Stimulated activated CD8-positive, alpha-beta memory T cell treated with anti-CD3 and anti-CD28 coated beads, Interleukin-7, amount 100 ng/mL, for 48 hours (primary cell): ENCODE data around the gene FASTKD3.

ENCODE experiments used
- DNase-seq, 2 donors: peaks; one replicate each; pipeline ENCODE4 v3.0.0-alpha.2; 2020; ENCODE audit warnings: low read depth in 1 of 2; ENCODE audit errors: extremely low read depth in 1 of 2

The FASTKD3 gene

DNA sequence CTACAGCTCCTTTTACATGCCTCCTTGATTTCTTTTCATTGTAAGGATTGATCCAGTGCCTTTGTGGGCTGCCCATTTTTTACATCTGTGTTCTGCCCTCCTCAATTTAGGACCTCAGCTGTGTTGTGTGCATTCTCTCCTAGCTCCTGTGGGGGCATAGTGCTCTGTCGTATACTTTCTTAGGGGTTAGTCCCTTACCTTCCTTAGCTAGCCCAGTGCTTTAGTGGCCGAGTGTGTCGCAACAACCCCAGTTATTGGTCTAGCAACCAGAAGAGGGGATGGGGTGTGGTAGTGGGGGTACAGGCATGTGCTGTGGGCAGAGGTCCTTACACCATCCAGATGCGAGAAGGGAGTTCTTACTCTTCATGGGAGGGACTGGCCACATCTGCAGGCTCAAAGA is 12.3 kb upstream of the FASTKD3 start:
- DNase-seq, result no peak

DNA sequence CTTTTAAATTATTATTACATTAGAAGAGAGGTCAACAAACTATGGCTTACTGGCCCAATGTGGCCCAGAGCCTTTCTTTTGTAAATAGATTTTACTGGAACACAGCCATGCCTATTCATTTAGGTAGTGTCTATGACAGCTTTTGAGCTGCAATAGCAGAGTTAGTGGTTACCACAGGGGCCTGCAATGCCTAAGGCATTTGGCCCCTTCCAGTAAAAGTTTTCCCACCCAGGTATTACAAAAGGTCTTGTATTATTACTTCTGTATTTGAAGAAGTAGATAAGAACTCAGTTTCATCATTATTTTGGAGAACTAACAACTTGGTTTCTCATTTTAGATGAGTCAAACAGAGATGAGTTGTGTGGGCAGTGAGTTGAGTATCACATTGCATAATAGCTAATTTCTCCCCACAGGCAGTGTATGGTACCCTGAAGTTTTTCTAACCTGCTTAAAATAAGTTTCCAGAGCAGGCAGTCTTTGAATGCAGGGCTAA is 9.6 kb upstream of the FASTKD3 start:
- DNase-seq, result no peak

- no peak for DNase-seq
These were observed 9.0 kb upstream of the FASTKD3 start for GRCh38 chr5:7877851-7878250.

DNA sequence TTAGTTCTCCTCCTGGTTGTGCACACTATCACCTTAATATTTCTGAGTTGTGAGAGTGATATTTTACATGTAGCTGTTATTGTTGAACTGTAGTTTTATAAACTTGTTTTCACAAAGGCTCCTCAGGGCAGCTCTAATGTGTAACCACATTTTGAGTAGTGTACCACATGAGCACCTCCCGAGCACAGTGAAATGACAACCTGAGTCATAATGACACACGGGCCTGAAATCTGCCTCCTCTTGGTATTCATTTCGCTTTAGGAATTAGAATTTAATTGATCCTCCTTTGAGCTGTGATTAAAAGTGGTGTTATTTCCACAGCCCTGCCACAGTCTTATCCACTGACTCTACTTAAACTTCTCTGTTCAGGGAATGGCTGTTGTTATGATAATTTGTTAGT is 8.0 kb upstream of the FASTKD3 start:
- no peak for DNase-seq

GRCh38 chr5:7875151-7875550 is 6.3 kb upstream of the FASTKD3 start:
- DNase-seq, result no peak

GRCh38 chr5:7874639-7875038 is 5.8 kb upstream of the FASTKD3 start:
- DNase-seq, result no peak

DNA sequence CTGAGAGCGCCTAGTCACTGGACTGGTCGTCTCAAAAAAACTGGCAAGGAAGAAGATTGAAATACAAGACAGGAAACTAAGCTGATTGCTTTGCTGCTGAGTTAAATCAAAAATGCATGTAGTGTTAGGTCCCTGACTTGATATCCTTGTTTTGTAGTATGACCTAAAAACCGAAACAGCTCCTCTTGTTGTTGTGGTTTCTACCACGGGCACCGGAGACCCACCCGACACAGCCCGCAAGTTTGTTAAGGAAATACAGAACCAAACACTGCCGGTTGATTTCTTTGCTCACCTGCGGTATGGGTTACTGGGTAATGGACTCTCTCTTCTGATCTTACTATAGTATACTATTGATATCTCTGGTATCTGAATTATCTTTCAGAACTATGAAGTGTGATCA is 4.4 kb upstream of the FASTKD3 start:
- no peak for DNase-seq

DNA sequence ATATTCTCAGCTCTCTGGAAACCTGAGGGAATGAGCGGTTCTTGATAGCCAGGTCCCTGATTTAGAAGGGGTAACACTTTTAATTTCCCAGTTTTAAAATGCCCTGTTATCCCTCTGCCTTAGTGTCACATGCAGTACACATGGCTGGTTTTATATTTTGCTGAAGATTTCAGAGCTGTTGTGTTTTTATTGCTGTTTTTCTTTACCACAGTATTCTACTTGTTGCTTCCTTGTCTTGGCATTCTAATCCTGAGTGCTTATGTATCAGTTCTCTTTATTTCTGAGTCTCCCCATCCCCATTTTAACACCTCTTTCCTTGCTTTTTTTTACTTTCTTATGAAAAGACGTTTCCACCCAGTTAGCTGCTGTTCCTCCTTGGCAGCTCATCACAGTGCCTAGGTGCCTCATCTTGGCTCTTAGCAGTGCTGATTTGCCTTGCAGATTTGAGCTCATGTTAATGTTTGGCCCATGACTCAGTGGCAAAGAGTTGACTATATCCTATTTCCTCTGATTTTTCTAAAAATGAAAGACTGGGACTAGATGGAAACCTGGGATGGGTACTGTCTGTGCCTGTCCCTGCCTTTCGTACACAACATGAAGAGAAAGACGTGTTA is 3.8 kb upstream of the FASTKD3 start:
- DNase-seq, result no peak

DNA sequence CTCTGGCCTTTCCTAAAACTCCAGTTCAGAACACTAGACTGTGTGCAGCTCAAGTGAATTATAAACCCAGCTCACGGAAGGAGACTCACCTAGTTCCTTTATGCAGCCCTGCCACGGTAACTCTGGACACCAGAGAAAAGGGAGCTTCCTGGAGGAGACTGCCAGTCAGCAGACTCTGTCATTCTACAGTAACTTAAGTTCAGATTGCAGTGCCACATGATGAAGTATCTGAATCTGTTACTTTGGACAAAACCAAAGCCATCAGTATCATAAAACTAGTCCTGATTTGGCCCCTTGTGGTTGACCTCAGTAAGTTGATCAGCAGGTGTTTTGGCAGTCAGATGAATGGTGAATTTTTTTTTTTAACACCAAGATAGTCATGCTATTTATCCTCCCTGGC is 2.8 kb upstream of the FASTKD3 start:
- DNase-seq, result no peak

DNA sequence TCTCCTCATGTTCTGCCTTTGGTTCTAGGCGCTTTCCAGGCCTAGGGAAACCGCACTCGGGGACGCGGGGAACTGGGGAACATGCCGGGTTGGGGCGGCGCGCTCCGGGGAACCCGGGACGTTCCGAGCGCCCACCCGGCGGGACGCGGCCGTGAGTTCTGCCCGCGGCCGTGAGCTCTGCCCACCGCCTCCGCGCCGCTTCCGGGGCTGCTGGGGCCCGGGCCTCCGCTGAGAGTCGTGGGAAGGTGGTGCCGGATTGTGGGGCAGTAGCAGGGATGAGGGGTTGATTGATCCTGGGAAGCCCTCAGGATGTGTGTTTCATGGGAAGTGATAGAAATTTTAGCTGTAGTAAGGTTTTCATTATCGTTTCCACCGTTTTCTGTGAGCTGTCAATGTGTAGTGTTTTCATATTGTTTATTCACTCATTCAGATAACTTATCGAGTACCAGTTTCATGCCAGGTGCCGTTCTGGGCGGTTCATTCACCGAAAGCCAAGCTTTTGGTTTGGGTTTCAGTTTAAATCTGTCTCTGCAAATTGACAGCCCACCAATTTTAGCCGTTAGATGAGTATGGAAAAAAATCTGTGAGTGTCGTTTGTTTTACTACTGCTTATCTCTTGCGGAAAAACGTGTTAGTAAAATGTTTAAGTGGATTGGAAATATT is 774 bp upstream of the FASTKD3 start:
- DNase-seq, result no peak

DNA sequence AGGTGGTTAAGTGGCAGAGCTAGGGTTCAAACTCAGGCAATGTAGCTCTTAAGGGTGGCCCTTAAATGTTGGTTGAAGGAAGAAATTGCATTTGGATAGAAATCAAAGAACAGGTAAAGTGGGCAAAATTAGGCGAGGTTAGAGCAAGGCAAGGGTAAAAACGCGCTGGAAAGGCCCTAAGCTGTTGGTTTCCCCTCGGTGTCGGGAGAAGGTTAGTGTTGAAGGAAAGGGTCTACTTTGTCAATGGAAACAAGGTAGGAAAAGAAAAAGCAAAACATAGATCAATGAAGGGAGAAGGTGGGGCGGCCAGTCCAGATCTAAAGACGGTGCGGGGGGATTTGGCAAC is 431 bp downstream of the FASTKD3 start:
- DNase-seq, result no peak

- no peak for DNase-seq
These were observed 1.6 kb downstream of the FASTKD3 start for GRCh38 chr5:7867260-7867659.

- no peak for DNase-seq
These were observed 2.6 kb downstream of the FASTKD3 start for GRCh38 chr5:7866196-7866595.

DNA sequence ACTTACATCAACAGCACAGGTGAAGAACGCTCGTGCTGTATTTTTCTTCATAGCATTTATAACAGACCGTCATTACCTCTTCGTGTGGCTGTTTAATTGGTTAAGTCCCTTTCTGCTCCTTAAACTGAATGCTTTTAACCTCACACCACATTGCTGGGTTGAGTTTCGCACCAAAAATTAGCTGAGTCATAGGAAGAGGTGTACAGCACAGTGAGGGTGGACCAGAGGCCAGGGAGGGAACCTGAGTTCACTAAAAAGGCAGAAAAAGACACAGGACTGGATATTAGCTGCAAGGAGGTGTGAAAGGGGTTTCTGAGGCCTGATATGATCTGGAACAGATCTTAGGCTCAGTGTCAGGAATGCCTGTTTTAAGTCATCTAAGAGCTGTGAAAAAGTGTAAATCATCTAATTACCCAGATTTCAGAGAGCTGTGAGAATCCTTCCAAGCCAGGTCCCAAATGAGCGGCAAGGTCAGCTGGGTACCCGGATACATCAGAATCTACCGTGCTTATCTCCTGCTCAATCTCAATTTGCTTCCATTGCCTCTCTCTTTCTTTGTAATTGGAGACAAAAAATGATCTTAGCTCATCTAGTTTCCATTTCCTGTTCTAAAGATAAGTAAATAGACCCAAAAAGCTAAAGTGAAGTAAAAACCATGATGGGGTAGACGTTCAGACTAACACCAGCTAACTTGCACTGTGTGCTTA is 10.8 kb downstream of the FASTKD3 start:
- no peak for DNase-seq

DNA sequence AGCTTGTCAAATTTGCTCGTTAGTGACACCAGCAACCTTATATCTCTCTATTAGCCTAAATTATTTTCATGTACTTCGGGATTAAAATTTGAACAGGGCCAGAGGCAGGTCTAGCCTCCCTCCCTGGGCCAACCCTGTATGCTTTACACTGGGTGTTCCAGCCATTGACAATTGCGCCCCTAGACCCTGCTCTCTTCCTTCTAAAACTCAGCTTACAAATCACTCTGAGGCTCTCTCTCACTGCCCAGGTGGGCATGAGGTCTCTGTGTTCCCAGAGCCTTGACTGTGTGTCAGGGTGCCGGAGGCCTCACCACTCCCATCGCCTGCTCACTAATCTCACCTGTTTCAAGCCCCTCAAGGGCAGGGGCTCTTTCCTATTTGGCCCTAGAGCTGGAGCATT is 11.5 kb downstream of the FASTKD3 start:
- no peak for DNase-seq

DNA sequence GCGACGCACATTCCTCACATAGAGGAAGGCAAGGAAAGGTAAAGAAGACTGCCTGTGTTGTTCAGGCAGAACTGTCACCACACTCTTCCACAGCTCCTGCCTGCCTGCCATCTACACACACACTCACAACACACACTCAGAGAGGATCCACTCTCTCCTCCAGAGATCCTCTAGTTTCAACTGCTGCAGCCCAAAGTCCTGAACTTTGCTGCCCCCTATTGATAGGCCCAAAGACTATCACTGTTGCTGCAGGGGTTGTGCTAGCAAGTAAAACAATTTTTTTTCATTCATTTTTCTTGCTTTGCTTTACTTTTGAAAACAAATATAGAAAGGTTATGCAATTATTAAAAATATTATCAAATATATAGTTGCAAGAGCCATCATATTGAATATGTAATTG is 12.0 kb downstream of the FASTKD3 start:
- no peak for DNase-seq

GRCh38 chr5:7855611-7856010 is 13.2 kb downstream of the FASTKD3 start:
- DNase-seq, result no peak

GRCh38 chr5:7852988-7853387 is 15.8 kb downstream of the FASTKD3 start:
- no peak for DNase-seq

- DNase-seq, result no peak
These were observed 16.3 kb downstream of the FASTKD3 start for GRCh38 chr5:7852542-7852941.

DNA sequence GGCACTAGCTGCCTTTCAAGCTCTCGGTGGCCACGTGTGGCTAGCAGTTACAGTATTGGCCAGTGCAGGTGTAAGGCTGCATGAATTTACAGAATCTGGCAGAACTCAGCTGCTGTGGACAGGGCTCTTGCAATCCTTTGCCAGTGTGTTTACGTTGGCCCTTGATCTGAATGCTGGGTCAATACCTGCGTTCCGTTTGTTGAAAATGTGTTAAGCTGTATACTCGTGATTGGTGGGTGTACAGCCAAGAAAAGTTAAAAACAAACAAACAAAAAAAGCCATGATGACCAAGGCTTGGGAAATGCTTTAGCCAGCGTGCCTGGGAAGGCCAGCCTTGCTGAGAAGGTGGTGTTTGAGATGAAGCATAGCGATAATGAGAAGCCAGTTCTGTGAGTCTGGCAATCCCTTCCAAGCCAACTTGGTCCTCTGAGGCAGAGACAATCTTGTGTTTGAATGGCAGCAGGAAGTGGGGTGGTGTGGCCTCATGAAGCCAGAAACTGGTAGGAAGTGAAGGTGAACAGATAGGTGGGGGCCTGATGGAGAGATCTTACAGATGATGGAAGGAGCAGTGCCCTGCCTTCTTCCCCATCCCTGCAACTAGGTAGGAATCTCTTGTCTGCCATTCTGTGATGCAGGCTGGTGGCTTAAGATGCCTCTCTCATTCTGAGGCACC is 17.1 kb downstream of the FASTKD3 start:
- no peak for DNase-seq

- no peak for DNase-seq
These were observed 17.6 kb downstream of the FASTKD3 start for GRCh38 chr5:7851240-7851592.
